HepG2 (cell line): ENCODE results near the gene EML2. TPM values are rescaled to one million over a fixed set of nuclear protein-coding genes. Genes with fewer than 3 reads are reported as not detected.

Experiments
- BATF2 ChIP-seq: sonication (generic); formaldehyde crosslinking; IDR thresholded peaks from 2 replicates; pipeline ENCODE4 v1.8.0; 2022; ENCODE audit warnings: mild to moderate bottlenecking, missing genetic modification reagents, moderate library complexity
- HCFC1 ChIP-seq: fragments of 150-350 bp; IDR thresholded peaks from 2 replicates; pipeline ENCODE4 v1.6.1; 2014; ENCODE audit warnings: low read depth, low read length
- IRF9 ChIP-seq: sonication (generic); formaldehyde crosslinking; IDR thresholded peaks from 2 replicates; pipeline ENCODE4 v1.8.0; 2022; ENCODE audit warnings: missing genetic modification reagents, mild to moderate bottlenecking, borderline replicate concordance
- MTA3 ChIP-seq: sonication (generic); formaldehyde crosslinking; IDR thresholded peaks from 2 replicates; pipeline ENCODE4 v1.4.0; 2020; ENCODE audit warnings: missing genetic modification reagents
- NCOA5 ChIP-seq: sonication (generic); formaldehyde crosslinking; IDR thresholded peaks from 2 replicates; pipeline ENCODE4 v1.4.0; 2020; ENCODE audit warnings: missing genetic modification reagents
- NFE2L2 ChIP-seq: fragments of 150-350 bp; IDR thresholded peaks from 2 replicates; pipeline ENCODE4 v1.6.1; 2014; ENCODE audit warnings: low read length
- NR2F6 ChIP-seq, 2 experiments: IDR thresholded peaks; 2 replicates each; pipeline ENCODE4 v1.6.1; 2016; ENCODE audit warnings: antibody characterized with exemption in 1 of 2, mild to moderate bottlenecking in 1 of 2
- PAXIP1 ChIP-seq: sonication (generic); formaldehyde crosslinking; conservative IDR thresholded peaks from 2 replicates; pipeline ENCODE4 v1.4.0; 2020; ENCODE audit warnings: mild to moderate bottlenecking, missing genetic modification reagents, moderate library complexity
- STAG1 ChIP-seq: sonication (generic); formaldehyde crosslinking; IDR thresholded peaks from 2 replicates; pipeline ENCODE4 v1.4.0; 2020; ENCODE audit warnings: missing genetic modification reagents
- TAF1 ChIP-seq: sonication (generic); formaldehyde crosslinking; IDR thresholded peaks from 2 replicates; pipeline ENCODE4 v1.4.0; 2020; ENCODE audit warnings: missing genetic modification reagents
- TRIM24 ChIP-seq: sonication (generic); formaldehyde crosslinking; IDR thresholded peaks from 2 replicates; pipeline ENCODE4 v1.8.0; 2022; ENCODE audit warnings: mild to moderate bottlenecking, missing genetic modification reagents
- ZKSCAN5 ChIP-seq: sonication (generic); formaldehyde crosslinking; IDR thresholded peaks from 2 replicates; pipeline ENCODE4 v1.5.1; 2020; ENCODE audit warnings: mild to moderate bottlenecking, missing genetic modification reagents
- ZNF576 ChIP-seq: sonication (generic); formaldehyde crosslinking; IDR thresholded peaks from 2 replicates; pipeline ENCODE4 v1.4.0; 2020; ENCODE audit warnings: mild to moderate bottlenecking, missing genetic modification reagents
- ZNF646 ChIP-seq: sonication (generic); formaldehyde crosslinking; IDR thresholded peaks from 2 replicates; pipeline ENCODE4 v1.9.0; 2021; ENCODE audit warnings: mild to moderate bottlenecking, missing genetic modification reagents
- ZSCAN21 ChIP-seq: sonication (generic); formaldehyde crosslinking; IDR thresholded peaks from 2 replicates; pipeline ENCODE4 v1.8.0; 2022; ENCODE audit warnings: mild to moderate bottlenecking, missing genetic modification reagents, moderate library complexity, borderline replicate concordance
- ZSCAN9 ChIP-seq: IDR thresholded peaks from 2 replicates; pipeline ENCODE4 v1.6.1; 2016; ENCODE audit warnings: borderline replicate concordance
- polyA plus RNA-seq, 8 experiments: library from polyadenylated mRNA; depleted of rRNA in 3 of 8; stranded (reverse) in 7 of 8; unstranded in 1 of 8; fragments of >200 nt; fragmentation: Illumina TruSeq in 4 of 8; extraction: Trizol in 4 of 8; gene quantifications; 2 replicates each; pipeline versions ENCODE4 v1.2.1 to v1.2.3, GENCODE V29; 2011 to 2016; ENCODE audit warnings: low read depth in 4 of 8, missing spikeins in 1 of 8, mixed read lengths in 1 of 8; ENCODE audit not compliant: insufficient read depth in 1 of 8
- total RNA-seq, 5 experiments: library from RNA; depleted of rRNA; stranded (reverse); fragments of >200 nt; fragmentation: Illumina TruSeq; extraction: Trizol; gene quantifications; 2 replicates each; pipeline ENCODE4 v1.2.3, GENCODE V29; 2016; ENCODE audit warnings: low read depth in 1 of 5

Gene EML2
- total and polyA plus RNA-seq, 2 of the 13 experiments (the other 11 are each of a cell fraction or from before 2014, with no cell fraction given) = 7.3 to 12.9 TPM

- TF ChIP-seq NFE2L2 (no peak), IRF9 (CRISPR knock-in tag) (no peak), ZSCAN9 (CRISPR knock-in tag) (no peak), ZNF646 (CRISPR knock-in tag) (no peak), ZSCAN21 (CRISPR knock-in tag) (no peak), TAF1 (CRISPR knock-in tag) (no peak), BATF2 (CRISPR knock-in tag) (no peak), PAXIP1 (CRISPR knock-in tag) (no peak), ZNF576 (no peak), HCFC1 (0 out of 2 replicates have a peak, but pooled peaks have one; percentile 19), TRIM24 (no peak), NCOA5 (CRISPR knock-in tag) (no peak), NR2F6 (IDR thresholded peaks at IDR 0.05) (no peak), NR2F6 (CRISPR knock-in tag; IDR thresholded peaks at IDR 0.05) (peak; percentile 58; the same call in 1 of the 2 replicates), MTA3 (CRISPR knock-in tag) (no peak), STAG1 (peak; percentile 77), ZKSCAN5 (CRISPR knock-in tag) (no peak)
Measured at GRCh38 chr19:45569619-45570421, 69.4 kb downstream of the EML2 start (continued).
